ENCODE measurements around the gene MTUS2. TPM values are rescaled to one million over a fixed set of nuclear protein-coding genes. Genes with fewer than 3 reads are reported as not detected.

MTUS2 gene
- polyA plus RNA-seq, 4 donors = 0.72 to 0.96 (median 0.87) TPM

- DNase-seq (ENCODE audit: low read depth in 4 of 4, low spot score in 2 of 4) = no peak
These were observed 694.7 kb downstream of the MTUS2 start for GRCh38 chr13:29514720-29515310.

GRCh38 chr13:29515372-29515771, 695.2 kb downstream of the MTUS2 start:
- no peak for DNase-seq (ENCODE audit: low read depth in 4 of 4, low spot score in 2 of 4)

DNA sequence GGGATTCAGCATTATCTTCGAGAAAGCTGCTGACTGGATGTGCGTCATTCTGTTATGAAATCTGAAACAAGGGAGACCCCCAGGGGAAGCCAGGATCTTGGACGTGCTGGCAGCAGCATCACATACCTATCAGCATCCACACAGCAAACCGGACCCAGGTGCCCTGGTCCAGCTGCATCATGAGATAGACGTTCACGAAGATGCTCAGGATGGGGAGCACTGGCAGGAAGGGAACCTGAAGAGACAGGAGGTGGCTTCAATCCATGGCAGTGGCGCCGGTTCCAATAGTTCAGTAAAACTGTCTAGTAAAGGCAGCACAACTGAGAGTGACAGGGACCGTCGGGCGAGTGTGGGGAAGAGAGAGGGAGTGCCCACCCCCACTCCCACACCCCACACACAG, 695.9 kb downstream of the MTUS2 start:
- DNase-seq (ENCODE audit: low read depth in 4 of 4, low spot score in 2 of 4) = no peak

DNA sequence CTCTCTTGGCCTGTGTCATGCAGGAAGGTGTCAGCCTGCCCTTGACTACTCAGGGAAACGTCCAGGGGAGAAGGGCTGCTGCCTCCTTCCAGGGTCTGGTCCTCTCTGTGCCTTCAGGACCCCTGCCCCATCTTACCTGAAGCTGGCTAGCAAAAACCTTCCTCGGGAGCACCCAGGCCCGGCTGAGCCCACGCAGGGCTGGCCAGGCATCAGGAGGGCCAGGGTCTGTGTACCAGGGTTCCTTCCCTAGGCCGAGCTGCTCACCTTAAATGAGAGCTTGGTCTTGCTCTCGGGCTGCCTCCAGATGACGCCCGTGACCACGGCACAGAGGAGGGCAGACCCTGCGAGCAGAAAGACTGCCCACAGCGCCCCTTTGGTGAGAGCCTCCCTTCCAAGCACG, 696.7 kb downstream of the MTUS2 start:
- no peak for DNase-seq (ENCODE audit: low read depth in 4 of 4, low spot score in 2 of 4)

DNA sequence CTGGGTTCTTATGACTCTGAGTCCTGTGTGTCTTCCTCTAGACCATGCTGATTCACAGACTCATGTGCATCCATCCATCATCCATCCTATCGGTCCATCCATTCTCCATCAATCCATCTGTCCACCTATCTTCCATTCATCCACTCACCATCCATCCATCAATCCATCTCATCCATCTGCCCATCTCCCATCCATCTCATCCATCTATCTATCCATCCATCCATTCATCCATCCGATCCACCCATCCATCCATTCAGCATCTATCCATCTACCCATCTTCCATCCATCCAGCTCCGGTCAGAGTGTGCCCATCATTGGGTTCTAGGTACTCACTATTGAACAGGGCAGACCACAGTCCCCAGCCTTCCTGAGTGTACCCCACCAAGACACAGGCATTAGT, 699.8 kb downstream of the MTUS2 start:
- DNase-seq (ENCODE audit: low read depth in 4 of 4, low spot score in 2 of 4) = no peak

DNA sequence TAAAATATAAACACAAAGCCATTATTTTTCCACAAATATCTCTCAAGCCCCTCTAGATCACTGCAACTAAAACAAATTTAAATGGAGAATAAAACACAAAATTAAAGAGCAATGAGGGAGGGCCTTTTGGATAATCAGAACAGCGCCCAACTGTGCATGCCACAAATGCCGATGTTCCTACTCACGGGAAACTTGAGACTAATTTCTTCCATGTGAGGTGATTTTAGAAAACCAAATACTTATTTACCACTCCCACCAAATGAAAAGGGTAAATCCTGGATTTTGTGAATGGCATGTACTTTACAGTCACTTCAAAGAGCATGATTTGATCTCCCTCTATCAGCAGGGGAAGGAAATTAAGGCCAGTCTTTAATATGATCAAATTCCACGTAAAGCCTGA, 700.5 kb downstream of the MTUS2 start:
- DNase-seq (ENCODE audit: low read depth in 4 of 4, low spot score in 2 of 4) = no peak

GRCh38 chr13:29521336-29521735, 701.2 kb downstream of the MTUS2 start:
- DNase-seq (ENCODE audit: low read depth in 4 of 4, low spot score in 2 of 4) = no peak

- no peak for DNase-seq (ENCODE audit: low read depth in 4 of 4, low spot score in 2 of 4)
These were observed 702.0 kb downstream of the MTUS2 start for GRCh38 chr13:29522044-29522685.

- no peak for DNase-seq (ENCODE audit: low read depth in 4 of 4, low spot score in 2 of 4)
These were observed 703.2 kb downstream of the MTUS2 start for GRCh38 chr13:29523199-29523961.

- no peak for DNase-seq (ENCODE audit: low read depth in 4 of 4, low spot score in 2 of 4)
These were observed 704.0 kb downstream of the MTUS2 start for GRCh38 chr13:29524176-29524575.

DNA sequence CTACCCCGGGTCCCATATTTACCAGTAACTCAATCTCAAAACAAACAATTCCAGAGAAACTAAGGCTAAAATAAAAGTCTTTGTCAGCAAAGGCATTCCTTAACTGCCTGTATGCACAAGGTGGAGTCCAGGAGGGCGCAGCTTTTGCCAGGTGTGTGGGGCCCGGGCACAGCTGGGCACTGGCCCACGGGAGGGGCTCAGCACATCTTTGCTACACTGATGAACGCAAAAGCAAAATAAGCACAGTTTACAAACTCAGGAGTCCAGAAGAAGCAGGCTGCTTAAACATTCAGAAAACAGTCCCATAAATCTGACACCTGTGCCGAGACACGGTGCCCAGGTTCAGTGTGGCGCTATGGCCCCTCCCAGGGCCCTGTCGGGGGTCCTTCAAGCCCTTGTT, 704.5 kb downstream of the MTUS2 start:
- DNase-seq (ENCODE audit: low read depth in 4 of 4, low spot score in 2 of 4) = no peak

- no peak for DNase-seq (ENCODE audit: low read depth in 4 of 4, low spot score in 2 of 4)
These were observed 705.6 kb downstream of the MTUS2 start for GRCh38 chr13:29525757-29526156.

- no peak for DNase-seq (ENCODE audit: low read depth in 4 of 4, low spot score in 2 of 4)
These were observed 706.6 kb downstream of the MTUS2 start for GRCh38 chr13:29526741-29527140.

GRCh38 chr13:29527511-29527910, 707.4 kb downstream of the MTUS2 start:
- DNase-seq (ENCODE audit: low read depth in 4 of 4, low spot score in 2 of 4) = no peak

DNA sequence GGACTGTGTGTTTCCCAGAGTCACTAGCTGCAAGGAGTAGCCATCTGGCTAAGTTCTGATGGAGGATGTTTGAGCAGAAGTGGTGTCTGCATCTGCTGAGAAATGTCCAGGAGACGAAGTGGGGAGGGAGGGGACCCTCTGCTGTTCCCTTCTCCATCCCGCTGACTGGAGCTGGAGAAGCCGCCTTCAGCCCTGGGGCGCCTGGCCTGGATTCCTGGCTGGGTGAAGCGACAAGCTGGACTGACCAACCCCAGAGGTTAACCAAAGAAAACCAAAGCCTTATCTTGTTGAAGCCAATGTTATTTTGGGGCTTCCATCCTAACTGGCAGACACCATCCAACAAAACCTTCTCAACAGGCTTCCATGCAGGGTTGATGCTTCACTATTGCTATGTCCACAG, 707.8 kb downstream of the MTUS2 start:
- no peak for DNase-seq (ENCODE audit: low read depth in 4 of 4, low spot score in 2 of 4)

GRCh38 chr13:29529754-29530153, 709.6 kb downstream of the MTUS2 start:
- DNase-seq (ENCODE audit: low read depth in 4 of 4, low spot score in 2 of 4) = no peak

- DNase-seq (ENCODE audit: low read depth in 4 of 4, low spot score in 2 of 4) = no peak
These were observed 710.8 kb downstream of the MTUS2 start for GRCh38 chr13:29530901-29531300.

DNA sequence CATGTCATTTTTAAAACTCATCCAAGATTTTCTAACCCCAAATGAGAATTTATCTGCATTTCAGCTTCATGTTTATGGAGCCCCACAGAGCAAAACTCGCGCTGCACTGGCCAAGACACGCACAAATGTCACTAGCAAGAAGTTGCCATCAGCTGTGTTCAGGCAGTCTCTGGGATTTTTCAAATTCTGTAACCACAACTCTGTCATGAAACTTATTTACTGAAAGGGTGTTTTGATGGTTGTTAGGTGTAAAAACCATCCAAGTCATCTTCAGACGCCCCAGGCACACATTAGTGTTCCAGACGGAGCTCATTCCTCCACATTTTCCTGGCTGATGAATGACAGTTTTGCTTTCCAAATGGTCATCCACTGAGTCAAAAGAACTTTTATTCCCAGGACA, 712.0 kb downstream of the MTUS2 start:
- DNase-seq (ENCODE audit: low read depth in 4 of 4, low spot score in 2 of 4) = no peak

DNA sequence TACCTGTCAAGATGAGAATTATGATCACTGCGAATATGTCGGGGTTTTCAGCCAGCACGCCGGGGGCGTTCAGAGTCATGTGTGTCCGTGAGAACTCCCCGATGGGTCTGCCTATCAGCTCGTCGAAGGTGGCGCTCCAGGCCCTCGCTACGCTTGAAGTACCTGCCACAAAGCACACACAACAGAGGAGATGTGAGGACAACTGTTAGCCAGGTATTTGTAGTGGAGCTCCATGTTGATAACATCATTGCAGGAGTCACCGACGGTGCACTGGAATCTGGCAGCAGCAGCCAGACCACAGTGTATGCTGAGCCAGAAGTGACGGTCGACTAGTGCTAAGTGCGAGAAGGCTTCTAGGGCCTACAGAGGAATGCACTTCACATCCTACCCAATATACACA, 712.7 kb downstream of the MTUS2 start:
- DNase-seq (ENCODE audit: low read depth in 4 of 4, low spot score in 2 of 4) = no peak

DNA sequence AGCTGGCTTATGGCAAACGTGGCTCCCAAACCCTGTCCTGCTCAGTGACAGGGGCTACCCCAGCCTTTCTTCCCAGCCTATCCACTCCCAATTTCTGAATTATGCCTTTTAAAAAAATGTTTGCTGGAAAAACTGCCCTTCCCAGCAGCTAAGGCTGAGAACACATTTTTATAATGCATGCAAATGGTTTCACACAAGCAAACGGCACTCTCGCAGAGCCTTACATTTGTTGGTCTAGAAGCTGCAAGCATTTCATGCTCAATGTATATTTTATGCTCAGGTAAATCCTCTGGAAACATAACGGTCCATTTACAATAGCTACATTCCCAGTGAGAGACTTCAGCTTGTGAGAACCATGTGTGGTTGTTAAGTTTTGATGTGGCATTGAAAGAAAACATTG, 713.9 kb downstream of the MTUS2 start:
- no peak for DNase-seq (ENCODE audit: low read depth in 4 of 4, low spot score in 2 of 4)

DNA sequence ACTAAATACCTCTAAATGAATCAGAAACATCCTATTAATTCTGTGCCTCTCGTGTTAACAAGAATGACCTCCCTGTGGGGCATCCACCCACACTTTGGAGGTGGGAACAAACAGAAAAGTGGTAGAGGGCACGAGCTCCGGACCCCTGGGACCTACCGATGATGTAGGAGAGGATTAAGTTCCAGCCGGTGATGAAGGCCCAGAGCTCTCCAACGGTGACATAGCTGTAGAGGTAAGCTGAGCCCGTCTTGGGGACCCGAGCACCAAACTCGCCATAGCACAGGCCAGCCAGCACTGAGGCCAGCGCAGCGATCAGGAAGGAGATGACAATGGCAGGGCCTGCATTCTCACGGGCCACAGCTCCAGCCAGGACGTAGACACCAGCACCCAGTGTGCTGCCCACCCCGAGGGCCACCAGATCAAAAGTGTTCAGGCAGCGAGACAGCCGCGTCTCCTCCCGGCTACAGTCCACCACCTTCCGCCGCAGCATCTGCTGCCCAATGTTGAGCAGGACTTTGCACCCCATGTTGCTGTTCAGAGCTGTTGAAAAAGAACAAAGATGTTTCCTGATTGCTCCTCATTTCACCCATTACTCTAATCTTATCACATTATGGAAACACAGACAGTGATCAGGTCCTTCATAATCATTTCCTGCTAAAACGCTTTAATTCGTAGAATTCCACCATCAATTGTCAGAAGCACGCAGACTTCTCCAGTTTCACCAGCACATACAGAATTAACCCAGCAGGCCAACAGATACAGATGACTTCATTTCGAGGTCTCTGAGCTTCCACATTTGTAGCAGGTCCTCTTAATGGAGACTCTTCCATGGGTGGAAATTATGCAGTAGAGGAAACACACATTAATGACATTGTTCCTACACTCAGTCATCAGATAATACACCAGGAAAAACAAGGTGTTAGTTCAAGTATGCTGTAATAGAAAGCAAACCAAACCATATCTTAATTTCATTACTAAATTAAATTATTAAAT, 715.8 kb downstream of the MTUS2 start:
- no peak for DNase-seq (ENCODE audit: low read depth in 4 of 4, low spot score in 2 of 4)

Data from left renal cortex interstitium (tissue), 4 donors.